Activated T-cell treated with anti-CD3 and anti-CD28 coated beads, Interleukin-2, amount 50 U/mL, for 24 hours (primary cell): ENCODE data around the gene NRTN.
"Not testable (repeated sequence)": the region's sequence is repeated elsewhere in the genome, so short reads cannot be mapped to it uniquely, and the experiment has no call there.

Experiments
- DNase-seq: peaks from one replicate; pipeline ENCODE4 v3.0.0-alpha.2; 2020
- H3K27ac Mint-ChIP-seq: 2 replicates; pipeline ENCODE4 v1.8.0; 2020; ENCODE audit warnings: mild to moderate bottlenecking, mixed read lengths
- H3K27me3 Mint-ChIP-seq: 2 replicates; pipeline ENCODE4 v1.8.0; 2020; ENCODE audit warnings: mixed read lengths
- H3K36me3 Mint-ChIP-seq: 2 replicates; pipeline ENCODE4 v1.8.0; 2020; ENCODE audit warnings: low read depth, mixed read lengths
- H3K4me1 Mint-ChIP-seq: 2 replicates; pipeline ENCODE4 v1.8.0; 2020; ENCODE audit warnings: low read depth, mixed read lengths
- H3K4me3 Mint-ChIP-seq: 2 replicates; pipeline ENCODE4 v1.8.0; 2020; ENCODE audit warnings: mild to moderate bottlenecking, moderate library complexity, mixed read lengths
- H3K9me3 Mint-ChIP-seq: 2 replicates; pipeline ENCODE4 v1.8.0; 2020; ENCODE audit warnings: mixed read lengths

The NRTN gene

GRCh38 chr19:5850189-5850588 lies 45.3 kb downstream of the NRTN start:
- no peak overlapping the region for H3K4me3 Mint-ChIP-seq
- no peaks in the 10 kb centered on the region for H3K36me3 Mint-ChIP-seq
- H3K27me3 Mint-ChIP-seq: no peaks in the 10 kb centered on the region
- DNase-seq: no peak
- H3K27ac Mint-ChIP-seq: no peak overlapping the region
- no peaks in the 10 kb centered on the region for H3K9me3 Mint-ChIP-seq
- H3K4me1 Mint-ChIP-seq: no peaks in the 10 kb centered on the region

GRCh38 chr19:5850743-5851293 lies 46.0 kb downstream of the NRTN start:
- no peak overlapping the region for H3K4me3 Mint-ChIP-seq

DNA sequence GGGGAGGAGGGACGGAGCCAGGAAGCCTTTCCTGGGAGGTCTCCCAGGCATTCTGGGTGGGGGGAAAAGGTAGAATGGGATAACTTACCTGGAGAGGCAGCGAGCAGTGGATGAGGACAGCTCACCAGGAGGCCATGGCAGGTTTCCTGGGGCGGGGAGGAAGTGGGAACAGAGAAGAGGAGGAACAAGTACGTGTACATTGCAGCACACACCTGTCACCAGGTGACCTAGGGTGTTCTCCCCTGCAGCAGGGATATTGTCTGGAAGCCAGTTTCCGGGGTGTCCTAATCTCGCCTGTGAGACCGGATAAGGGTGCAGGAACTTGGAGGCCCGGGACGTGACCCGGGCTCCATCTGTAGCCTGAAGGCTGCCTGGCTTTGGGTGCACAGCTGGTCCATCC lies 46.4 kb downstream of the NRTN start, which contains the start of gene FUT3:
Gene FUT3, minus strand, starts transcription at position 148 of the 400 bp plus-strand sequence.
- no peak for DNase-seq
- Mint-ChIP-seq H3K4me3 (no peak within 1 kb of the TSS), H3K4me1 (no peaks in the 10 kb centered on the region), H3K27me3 (no peaks in the 10 kb centered on the region), H3K36me3 (no peaks in the 10 kb centered on the region), H3K27ac (no peak within 1 kb of the TSS), H3K9me3 (no peaks in the 10 kb centered on the region)

More at GRCh38 chr19:5850743-5851293, 46.0 kb downstream of the NRTN start:
- Mint-ChIP-seq H3K36me3 (no peaks in the 10 kb centered on the region), H3K27me3 (no peaks in the 10 kb centered on the region), H3K4me1 (no peaks in the 10 kb centered on the region), H3K27ac (no peak overlapping the region), H3K9me3 (no peaks in the 10 kb centered on the region)
- DNase-seq: no peak

DNA sequence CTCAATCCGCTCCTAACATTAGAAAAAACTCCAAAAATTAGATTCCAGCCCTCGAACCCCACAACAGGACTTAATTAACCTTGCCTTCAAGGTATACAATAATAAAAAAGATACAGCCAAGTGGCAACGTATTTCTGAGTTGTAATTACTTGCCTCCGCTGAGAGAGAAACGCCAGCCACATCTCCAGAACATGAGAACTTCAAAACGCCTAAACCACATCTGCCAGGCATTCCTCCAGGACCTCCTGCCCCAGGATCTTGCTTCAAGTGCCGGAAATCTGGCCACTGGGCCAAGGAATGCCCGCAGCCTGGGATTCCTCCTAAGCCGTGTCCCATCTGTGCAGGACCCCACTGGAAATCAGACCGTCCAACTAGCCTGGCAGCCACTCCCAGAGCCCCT lies 49.3 kb downstream of the NRTN start:
- DNase-seq, H3K27ac Mint-ChIP-seq, H3K27me3 Mint-ChIP-seq, H3K9me3 Mint-ChIP-seq, H3K36me3 Mint-ChIP-seq, H3K4me1 Mint-ChIP-seq, H3K4me3 Mint-ChIP-seq: not testable (repeated sequence)

DNA sequence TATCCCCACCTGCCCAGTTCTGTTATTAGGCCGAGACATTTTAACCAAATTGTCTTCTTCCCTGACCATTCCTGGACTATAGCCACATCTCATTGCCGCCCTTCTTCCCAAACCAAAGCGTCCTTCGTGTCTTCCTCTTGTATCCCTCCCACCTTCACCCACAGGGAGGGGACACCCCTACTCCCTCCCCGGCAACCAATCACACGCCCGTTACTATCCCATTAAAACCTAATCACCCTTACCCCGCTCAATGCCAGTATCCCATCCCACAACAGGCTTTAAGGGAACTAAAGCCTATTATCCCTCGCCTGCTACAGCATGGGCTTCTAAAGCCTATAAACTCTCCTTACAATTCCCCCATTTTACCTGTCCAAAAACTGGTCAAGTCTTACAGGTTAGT lies 50.3 kb downstream of the NRTN start:
- DNase-seq, H3K27me3 Mint-ChIP-seq, H3K9me3 Mint-ChIP-seq, H3K27ac Mint-ChIP-seq, H3K4me1 Mint-ChIP-seq, H3K4me3 Mint-ChIP-seq, H3K36me3 Mint-ChIP-seq: not testable (repeated sequence)

- Mint-ChIP-seq H3K36me3 (no peaks in the 10 kb centered on the region), H3K4me3 (no peak overlapping the region), H3K9me3 (no peaks in the 10 kb centered on the region), H3K4me1 (no peaks in the 10 kb centered on the region), H3K27ac (no peak overlapping the region), H3K27me3 (no peaks in the 10 kb centered on the region)
- no peak for DNase-seq
These were observed 52.6 kb downstream of the NRTN start for GRCh38 chr19:5857203-5858081.

DNA sequence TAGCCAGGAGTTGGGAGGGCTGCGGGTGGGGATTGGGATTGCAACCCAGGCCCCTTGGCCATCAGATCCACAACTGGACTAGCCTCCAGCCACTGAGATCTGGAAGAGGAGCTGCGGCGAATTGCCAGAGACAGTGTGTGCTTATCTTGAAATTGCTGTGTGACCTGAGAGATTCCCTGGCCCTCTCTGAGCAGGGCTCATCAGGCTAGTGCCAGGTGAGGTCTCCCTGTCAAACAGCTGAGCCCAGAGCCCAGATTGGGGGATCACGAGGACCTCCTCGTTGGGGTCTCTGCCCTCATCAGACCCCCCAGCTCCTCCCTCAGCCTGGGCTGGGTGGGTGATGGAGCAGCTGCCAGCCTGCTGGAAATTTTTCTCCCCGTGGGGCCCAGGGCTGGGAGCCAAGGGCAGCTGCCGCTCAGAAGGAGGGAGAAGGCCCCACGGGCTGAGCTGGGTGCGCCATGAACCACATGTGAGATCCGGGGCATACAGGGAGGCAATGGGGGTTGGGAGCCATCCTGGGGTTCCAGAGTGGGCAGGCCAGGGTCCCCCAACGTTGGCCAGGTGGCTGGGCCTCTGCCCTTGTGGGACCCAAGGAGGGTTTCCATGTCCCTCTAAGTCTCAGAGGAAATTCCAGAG lies 58.3 kb downstream of the NRTN start:
- Mint-ChIP-seq H3K27me3 (no peaks in the 10 kb centered on the region), H3K27ac (no peak overlapping the region), H3K4me1 (no peaks in the 10 kb centered on the region), H3K4me3 (no peak overlapping the region), H3K9me3 (no peaks in the 10 kb centered on the region), H3K36me3 (no peaks in the 10 kb centered on the region)
- no peak for DNase-seq

GRCh38 chr19:5864013-5864720 lies 59.3 kb downstream of the NRTN start:
- no peaks in the 10 kb centered on the region for H3K36me3 Mint-ChIP-seq
- no peak for DNase-seq
- H3K4me3 Mint-ChIP-seq: no peak overlapping the region
- no peak overlapping the region for H3K27ac Mint-ChIP-seq
- H3K4me1 Mint-ChIP-seq: no peaks in the 10 kb centered on the region
- no peaks in the 10 kb centered on the region for H3K9me3 Mint-ChIP-seq
- no peaks in the 10 kb centered on the region for H3K27me3 Mint-ChIP-seq

DNA sequence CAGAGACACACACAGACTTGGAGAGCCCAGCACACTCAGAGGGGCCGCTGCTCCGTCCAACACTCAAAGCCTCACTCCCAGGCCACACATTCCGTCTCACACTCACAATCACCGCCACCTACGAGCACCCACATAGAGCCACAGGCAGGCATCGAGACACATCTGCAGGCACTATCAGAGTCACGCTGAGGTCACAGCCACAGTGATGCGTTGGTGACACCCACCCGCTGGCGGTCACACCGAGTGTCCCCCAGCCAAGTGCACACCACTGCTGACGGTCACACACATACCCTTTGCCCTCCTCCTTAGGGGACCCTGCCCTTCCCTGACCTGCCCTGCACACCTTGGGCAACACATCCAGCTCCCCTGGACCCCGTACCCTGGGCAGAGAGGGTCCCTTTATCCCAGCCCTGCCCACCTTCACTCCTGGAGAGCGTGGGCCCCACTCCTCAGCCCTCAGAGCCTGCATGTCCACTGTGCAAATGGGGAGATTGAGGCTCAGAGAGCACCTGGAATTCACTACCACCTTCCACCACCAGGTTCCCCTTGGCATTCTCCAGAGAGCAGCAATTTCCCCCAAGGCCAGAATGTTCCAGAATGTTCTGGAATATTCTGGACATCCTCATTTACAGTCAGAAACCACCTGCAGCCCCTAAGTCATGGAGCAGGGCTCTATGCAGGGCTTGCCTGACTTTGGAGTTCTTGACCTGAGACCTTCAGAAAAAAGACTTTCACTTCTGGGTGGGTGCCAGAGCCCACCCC lies 60.0 kb downstream of the NRTN start:
- Mint-ChIP-seq H3K4me3 (no peak overlapping the region), H3K27ac (peak overlapping the region; percentile 22), H3K27me3 (no peaks in the 10 kb centered on the region), H3K9me3 (no peaks in the 10 kb centered on the region), H3K36me3 (no peaks in the 10 kb centered on the region), H3K4me1 (no peaks in the 10 kb centered on the region)
- no peak for DNase-seq

DNA sequence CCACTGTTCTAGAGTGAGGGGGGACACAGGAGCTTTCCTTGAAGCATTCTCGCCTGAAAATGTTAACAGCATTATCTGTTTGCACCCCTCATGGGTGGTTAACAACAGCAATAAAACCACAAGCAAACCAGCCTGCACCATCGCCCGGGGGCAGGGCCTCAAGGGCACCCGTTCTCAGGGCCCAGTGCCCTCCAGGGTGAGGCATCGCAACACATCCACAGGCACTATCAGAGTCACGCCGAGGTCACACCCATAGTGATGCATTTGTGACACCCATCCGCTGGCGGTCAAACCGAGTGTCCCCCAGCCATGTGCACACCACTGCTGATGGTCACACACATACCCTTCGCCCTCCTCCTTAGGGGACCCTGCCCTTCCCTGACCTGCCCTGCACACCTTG lies 60.9 kb downstream of the NRTN start:
- Mint-ChIP-seq H3K27ac (no peak overlapping the region), H3K4me1 (no peaks in the 10 kb centered on the region), H3K27me3 (no peaks in the 10 kb centered on the region), H3K4me3 (no peak overlapping the region), H3K9me3 (no peaks in the 10 kb centered on the region), H3K36me3 (no peaks in the 10 kb centered on the region)
- DNase-seq: no peak

DNA sequence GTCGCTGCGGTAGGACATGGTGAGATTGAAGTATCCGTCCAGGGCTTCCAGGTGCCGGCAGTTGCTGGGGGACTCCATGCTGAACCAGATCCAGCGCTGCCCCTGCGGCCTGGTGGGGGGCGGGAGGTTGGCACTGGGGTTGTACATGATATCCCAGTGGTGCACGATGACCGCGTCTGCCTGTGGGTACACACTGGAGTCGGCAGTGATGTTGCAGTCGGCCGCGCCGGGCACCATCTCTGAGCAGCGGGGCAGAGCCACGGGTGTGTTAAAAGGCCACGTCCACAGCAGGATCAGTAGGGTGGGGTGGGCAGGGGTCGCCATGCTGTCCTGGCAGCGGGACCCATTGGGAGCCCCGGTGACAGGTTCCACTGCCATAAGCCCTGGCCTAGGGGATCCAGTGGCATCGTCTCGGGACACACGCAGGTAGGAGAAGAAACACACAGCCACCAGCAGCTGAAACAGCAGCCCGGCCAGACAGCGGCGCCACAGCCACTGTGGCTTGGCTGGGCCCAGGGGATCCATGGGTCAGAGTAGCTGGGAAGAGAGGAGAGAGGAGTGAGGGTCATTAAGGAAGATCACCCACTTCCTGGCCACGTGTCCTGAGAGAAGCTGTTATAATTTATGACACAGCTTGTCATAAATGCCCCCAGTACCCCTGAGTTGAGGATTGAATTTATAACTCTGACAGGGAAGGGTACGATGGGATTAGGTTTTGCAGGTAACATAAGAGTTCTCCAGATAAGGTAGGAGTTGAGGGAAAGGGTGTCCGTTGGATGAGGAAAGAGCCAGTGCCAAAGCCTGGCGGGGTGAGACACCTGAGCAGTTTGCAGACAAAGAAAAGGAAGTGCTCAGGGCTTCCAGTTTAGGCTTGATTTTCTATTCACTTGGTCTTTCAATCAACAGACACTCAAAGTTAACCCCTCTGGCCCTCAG lies 62.6 kb downstream of the NRTN start:
- no peaks in the 10 kb centered on the region for H3K9me3 Mint-ChIP-seq
- H3K4me1 Mint-ChIP-seq: no peaks in the 10 kb centered on the region
- H3K36me3 Mint-ChIP-seq: no peaks in the 10 kb centered on the region
- no peak for DNase-seq
- no peaks in the 10 kb centered on the region for H3K27me3 Mint-ChIP-seq
- no peak overlapping the region for H3K27ac Mint-ChIP-seq
- H3K4me3 Mint-ChIP-seq: no peak overlapping the region

GRCh38 chr19:5870986-5871394 lies 66.1 kb downstream of the NRTN start:
- H3K27me3 Mint-ChIP-seq: no peaks in the 10 kb centered on the region
- no peaks in the 10 kb centered on the region for H3K9me3 Mint-ChIP-seq
- no peaks in the 10 kb centered on the region for H3K4me1 Mint-ChIP-seq
- H3K27ac Mint-ChIP-seq: no peak overlapping the region
- DNase-seq: no peak
- no peaks in the 10 kb centered on the region for H3K36me3 Mint-ChIP-seq
- H3K4me3 Mint-ChIP-seq: no peak overlapping the region

GRCh38 chr19:5873617-5874199 lies 68.8 kb downstream of the NRTN start:
- Mint-ChIP-seq H3K36me3 (no peaks in the 10 kb centered on the region), H3K9me3 (no peaks in the 10 kb centered on the region), H3K27ac (no peak overlapping the region), H3K4me3 (no peak overlapping the region), H3K27me3 (peaks cover 6% of the 10 kb centered on the region), H3K4me1 (no peaks in the 10 kb centered on the region)
- DNase-seq: no peak
